ENCODE measurements around the gene OR9K2. TPM values are rescaled to one million over a fixed set of nuclear protein-coding genes. Genes with fewer than 3 reads are reported as not detected.
A peak's percentile ranks its signal among the peaks of the same experiment; 100 is the strongest.

OR9K2 gene
- polyA plus RNA-seq, 3 donors: not detected

DNA sequence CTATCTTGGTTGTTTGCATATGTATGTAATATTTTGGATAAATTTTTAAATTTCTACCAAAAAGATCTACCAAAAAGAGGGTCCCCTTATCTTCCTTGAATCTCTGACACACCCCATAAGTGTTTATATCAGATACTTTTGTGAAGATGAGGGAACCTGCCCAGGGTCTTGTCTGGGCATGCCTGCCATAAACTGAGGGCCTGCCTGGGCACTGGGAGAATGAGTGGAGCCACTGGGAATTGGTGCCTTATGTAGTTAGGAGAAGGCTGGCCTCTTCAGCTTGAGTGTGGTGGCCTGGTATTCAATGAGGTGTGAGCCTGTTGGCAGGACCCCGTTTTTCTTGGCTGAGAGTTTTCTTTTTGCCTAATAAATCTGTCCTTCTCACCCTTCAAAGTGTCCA, 46.5 kb downstream of the OR9K2 start:
- Mint-ChIP-seq H3K36me3 (no peaks in the 10 kb centered on the region), H3K4me1 (no peaks in the 10 kb centered on the region), H3K27ac (peak overlapping the region in 1 of 7 donors; percentile 23), H3K27me3 (ENCODE audit: low read depth in 3 of 3) (peaks cover 6 to 10% (median 8%) of the 10 kb centered on the region in 3 donors), H3K4me3 (no peak overlapping the region), H3K9me3 (peaks cover 0 to 5% (median 2%) of the 10 kb centered on the region in 7 donors)
- TF ChIP-seq, protein P1, sequence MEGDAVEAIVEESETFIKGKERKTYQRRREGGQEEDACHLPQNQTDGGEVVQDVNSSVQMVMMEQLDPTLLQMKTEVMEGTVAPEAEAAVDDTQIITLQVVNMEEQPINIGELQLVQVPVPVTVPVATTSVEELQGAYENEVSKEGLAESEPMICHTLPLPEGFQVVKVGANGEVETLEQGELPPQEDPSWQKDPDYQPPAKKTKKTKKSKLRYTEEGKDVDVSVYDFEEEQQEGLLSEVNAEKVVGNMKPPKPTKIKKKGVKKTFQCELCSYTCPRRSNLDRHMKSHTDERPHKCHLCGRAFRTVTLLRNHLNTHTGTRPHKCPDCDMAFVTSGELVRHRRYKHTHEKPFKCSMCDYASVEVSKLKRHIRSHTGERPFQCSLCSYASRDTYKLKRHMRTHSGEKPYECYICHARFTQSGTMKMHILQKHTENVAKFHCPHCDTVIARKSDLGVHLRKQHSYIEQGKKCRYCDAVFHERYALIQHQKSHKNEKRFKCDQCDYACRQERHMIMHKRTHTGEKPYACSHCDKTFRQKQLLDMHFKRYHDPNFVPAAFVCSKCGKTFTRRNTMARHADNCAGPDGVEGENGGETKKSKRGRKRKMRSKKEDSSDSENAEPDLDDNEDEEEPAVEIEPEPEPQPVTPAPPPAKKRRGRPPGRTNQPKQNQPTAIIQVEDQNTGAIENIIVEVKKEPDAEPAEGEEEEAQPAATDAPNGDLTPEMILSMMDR (IDR thresholded peaks at IDR 0.05): no peak
- Histone ChIP-seq H2AFZ (ENCODE audit: insufficient read depth, low read depth, low read length, poor library complexity, severe bottlenecking) (no peak overlapping the region), H3K4me3 (replicated peaks in 1 of 3; ENCODE audit: low read depth in 2 of 3, low read length in 3 of 3) (no peak overlapping the region), H3K4me1 (ENCODE audit: control insufficient read depth in 1 of 2, insufficient read depth in 2 of 2, low read length in 2 of 2) (no peaks in the 10 kb centered on the region), H3K27me3 (ENCODE audit: control insufficient read depth in 2 of 2, insufficient read depth in 2 of 2, low read length in 2 of 2) (peaks cover 2 to 8% of the 10 kb centered on the region in 2 donors), H3K9me3 (replicated peaks in 1 of 2; ENCODE audit: control insufficient read depth in 1 of 2, insufficient read depth in 1 of 2, low read length in 2 of 2) (no peaks in the 10 kb centered on the region), H4K20me1 (ENCODE audit: insufficient read depth, low read length) (no peaks in the 10 kb centered on the region), H3K4me2 (replicated peaks; ENCODE audit: extremely low read depth, low read length, poor library complexity, severe bottlenecking) (no peak overlapping the region), H3K27ac (ENCODE audit: low read depth in 1 of 2, low read length in 2 of 2) (no peak overlapping the region), H3K9ac (ENCODE audit: insufficient read depth, low read length, poor library complexity, severe bottlenecking) (no peak overlapping the region), H3K79me2 (ENCODE audit: insufficient read depth, low read length) (no peaks in the 10 kb centered on the region), H3K36me3 (replicated peaks in 1 of 2; ENCODE audit: control insufficient read depth in 1 of 2, insufficient read depth in 2 of 2, low read length in 2 of 2) (no peaks in the 10 kb centered on the region)
- WGBS (ENCODE audit: insufficient coverage): no CpG with 5 or more reads among the region's 1 CpG
- intact Hi-C loops (cut with micrococcal nuclease): no loop called here
- DNase-seq: no peak

DNA sequence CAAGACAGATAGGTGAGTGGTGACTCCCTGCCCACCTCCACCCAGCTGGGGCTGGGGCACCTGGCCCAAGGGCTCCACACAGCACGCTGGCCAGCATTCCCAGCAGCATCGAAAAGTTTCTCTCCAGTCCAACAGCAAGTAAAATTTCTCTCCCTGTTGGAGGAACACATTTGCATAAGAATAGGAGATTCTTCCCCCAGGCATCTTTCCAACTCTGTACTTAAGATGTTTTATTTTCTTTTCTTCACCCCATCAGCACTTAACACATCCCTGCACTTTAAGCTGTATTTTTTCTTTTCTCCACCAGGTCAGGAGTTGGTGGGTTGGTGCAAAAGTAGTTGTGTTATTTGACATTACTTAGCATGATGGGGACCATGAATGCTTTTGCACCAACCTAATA, 47.2 kb downstream of the OR9K2 start:
- Mint-ChIP-seq H3K27me3 (ENCODE audit: low read depth in 3 of 3) (peaks cover 14 to 15% (median 14%) of the 10 kb centered on the region in 3 donors), H3K9me3 (peaks cover 0 to 8% (median 2%) of the 10 kb centered on the region in 7 donors), H3K4me1 (no peaks in the 10 kb centered on the region), H3K36me3 (no peaks in the 10 kb centered on the region), H3K27ac (peak overlapping the region in 1 of 7 donors; percentile 55), H3K4me3 (no peak overlapping the region)
- TF ChIP-seq, protein P1 (IDR thresholded peaks at IDR 0.05): no peak
- no peaks in the 10 kb centered on the region for H3K4me1 ChIP-seq (ENCODE audit: control insufficient read depth in 1 of 2, insufficient read depth in 2 of 2, low read length in 2 of 2)
- no CpG with 5 or more reads among the region's 2 CpGs for WGBS (ENCODE audit: insufficient coverage)
- DNase-seq: no peak
- no peaks in the 10 kb centered on the region for H4K20me1 ChIP-seq (ENCODE audit: insufficient read depth, low read length)
- H3K27ac ChIP-seq (ENCODE audit: low read depth in 1 of 2, low read length in 2 of 2): no peak overlapping the region
- peaks cover 2 to 9% of the 10 kb centered on the region in 2 donors for H3K27me3 ChIP-seq (ENCODE audit: control insufficient read depth in 2 of 2, insufficient read depth in 2 of 2, low read length in 2 of 2)
- H3K9ac ChIP-seq (ENCODE audit: insufficient read depth, low read length, poor library complexity, severe bottlenecking): no peak overlapping the region
- intact Hi-C loops (cut with micrococcal nuclease): no loop called here
- no peak overlapping the region for H3K4me2 ChIP-seq (replicated peaks; ENCODE audit: extremely low read depth, low read length, poor library complexity, severe bottlenecking)
- H3K9me3 ChIP-seq (replicated peaks in 1 of 2; ENCODE audit: control insufficient read depth in 1 of 2, insufficient read depth in 1 of 2, low read length in 2 of 2): no peaks in the 10 kb centered on the region
- no peaks in the 10 kb centered on the region for H3K36me3 ChIP-seq (replicated peaks in 1 of 2; ENCODE audit: control insufficient read depth in 1 of 2, insufficient read depth in 2 of 2, low read length in 2 of 2)
- H2AFZ ChIP-seq (ENCODE audit: insufficient read depth, low read depth, low read length, poor library complexity, severe bottlenecking): no peak overlapping the region
- no peak overlapping the region for H3K4me3 ChIP-seq (replicated peaks in 1 of 3; ENCODE audit: low read depth in 2 of 3, low read length in 3 of 3)
- no peaks in the 10 kb centered on the region for H3K79me2 ChIP-seq (ENCODE audit: insufficient read depth, low read length)

Other genes with a start within 250 kb of the OR9K2 start
- gene TESPA1, start 141.6 kb upstream of the OR9K2 start, polyA plus RNA-seq: under 1 TPM; 0.23 to 0.61 (median 0.37) TPM
- gene NEUROD4, start 106.4 kb upstream of the OR9K2 start, polyA plus RNA-seq: not detected
- not detected for gene OR10A7, start 94.6 kb downstream of the OR9K2 start, polyA plus RNA-seq
- not detected for gene OR6C74, start 118.2 kb downstream of the OR9K2 start, polyA plus RNA-seq
- gene OR6C6, start 170.2 kb downstream of the OR9K2 start, polyA plus RNA-seq: not detected
- gene OR6C1, start 187.9 kb downstream of the OR9K2 start, polyA plus RNA-seq: not detected
- gene OR6C3, start 204.3 kb downstream of the OR9K2 start, polyA plus RNA-seq: not detected
- gene OR6C75, start 236.6 kb downstream of the OR9K2 start, polyA plus RNA-seq: not detected

All from CD14-positive monocyte (primary cell).